OCI-LY1 (cell line): ENCODE results near the gene DCLK1.

Experiments used
- CTCF ChIP-seq: fragments of 200-600 bp; sonication (generic), shearing (Covaris generic); IDR thresholded peaks from 2 replicates; pipeline ENCODE4 v1.5.1; 2017; ENCODE audit warnings: mild to moderate bottlenecking, antibody characterized with exemption, low read length, moderate library complexity, mixed read lengths
- EZH2 ChIP-seq: fragments of 200-600 bp; sonication (generic), shearing (Covaris generic); IDR thresholded peaks from 2 replicates; pipeline ENCODE4 v1.8.0; 2017; ENCODE audit warnings: borderline replicate concordance, mixed run types, mild to moderate bottlenecking, antibody characterized with exemption, low read length, moderate library complexity, mixed read lengths

GRCh38 chr13:35872369-35872768 is 258.8 kb downstream of the DCLK1 start:
- TF ChIP-seq CTCF = no peak
- no peak for TF ChIP-seq EZH2
